Measurements from ENCODE around the gene FOXL3.

Gene FOXL3

DNA sequence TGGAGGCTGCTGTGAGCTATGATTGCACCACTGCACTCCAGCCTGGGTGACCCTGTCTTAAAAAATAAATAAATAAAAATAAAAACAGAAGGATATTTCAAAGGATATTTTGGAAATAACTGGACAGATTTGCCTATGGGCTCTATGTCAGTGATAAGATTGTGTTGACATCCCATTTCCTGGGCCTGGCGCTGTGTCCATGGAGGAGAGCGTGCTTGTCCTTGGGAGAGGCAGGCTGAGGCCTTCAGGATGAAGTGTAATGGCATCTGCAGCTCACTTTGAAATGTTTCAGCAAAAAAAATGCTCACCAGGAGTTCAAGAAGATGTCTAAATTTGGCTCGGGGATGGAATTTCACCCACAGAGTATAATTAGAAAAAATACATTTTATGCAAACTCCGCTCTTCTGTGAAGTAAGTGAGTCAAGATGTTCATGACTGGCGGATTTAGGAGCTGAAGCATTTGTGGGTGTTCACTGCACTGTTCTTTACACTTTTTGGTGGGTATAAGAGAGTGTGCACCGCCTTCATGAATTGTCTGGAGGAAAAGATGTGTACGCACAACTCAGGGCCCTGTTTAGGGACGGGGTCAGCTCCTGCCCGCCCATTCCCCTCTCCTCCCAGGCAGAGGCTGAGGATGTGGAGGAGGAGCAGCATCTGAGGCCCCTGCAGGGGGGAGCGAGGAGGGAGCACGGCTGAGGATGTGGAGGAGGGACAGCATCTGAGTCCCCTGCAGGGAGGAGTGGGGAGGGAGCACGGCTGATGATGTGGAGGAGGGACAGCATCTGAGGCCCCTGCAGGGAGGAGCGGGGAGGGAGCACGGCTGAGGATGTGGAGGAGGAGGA, 18.5 kb upstream of the FOXL3 start:
- Histone ChIP-seq H3K27me3 (ENCODE audit: low read depth, low read length) (no peaks in the 10 kb centered on the region), H3K4me3 (ENCODE audit: low read depth in 1 of 2, low read length in 2 of 2) (no peak overlapping the region), H3K36me3 (ENCODE audit: control insufficient read depth in 1 of 2, insufficient read depth in 2 of 2, low read length in 2 of 2) (no peaks in the 10 kb centered on the region), H3K4me1 (ENCODE audit: control insufficient read depth in 1 of 2, insufficient read depth in 2 of 2, low read length in 2 of 2) (no peaks in the 10 kb centered on the region), H3K9me3 (ENCODE audit: control insufficient read depth in 1 of 2, low read length in 2 of 2) (peaks cover 0 to 8% of the 10 kb centered on the region in 2 donors), H3K27ac (ENCODE audit: low read length) (no peak overlapping the region)

DNA sequence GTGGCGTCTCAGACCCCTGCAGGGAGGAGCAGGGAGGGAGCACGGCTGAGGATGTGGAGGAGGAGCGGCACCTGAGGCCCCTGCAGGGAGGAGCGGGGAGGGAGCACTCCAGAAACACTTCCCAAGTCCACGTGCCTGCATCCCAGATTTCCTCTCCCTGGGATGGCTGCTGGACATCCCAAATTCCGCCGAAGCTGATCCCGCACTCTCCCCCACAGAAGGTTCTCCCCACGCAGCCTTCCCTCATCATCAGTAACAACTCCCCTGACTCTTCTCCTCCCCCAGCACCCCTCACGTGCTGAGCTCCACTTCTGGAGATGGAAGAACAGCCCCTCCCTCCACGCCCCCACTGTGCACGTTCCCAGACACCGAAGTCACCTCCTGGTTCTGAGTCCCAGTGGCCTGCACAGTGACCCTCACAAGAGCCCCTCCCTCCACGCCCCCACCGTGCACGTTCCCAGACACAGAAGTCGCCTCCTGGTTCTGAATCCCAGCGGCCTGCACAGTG, 17.8 kb upstream of the FOXL3 start:
- Histone ChIP-seq H3K9me3 (ENCODE audit: control insufficient read depth in 1 of 2, low read length in 2 of 2) (peaks cover 0 to 8% of the 10 kb centered on the region in 2 donors), H3K27ac (ENCODE audit: low read length) (no peak overlapping the region), H3K27me3 (ENCODE audit: low read depth, low read length) (no peaks in the 10 kb centered on the region), H3K4me1 (ENCODE audit: control insufficient read depth in 1 of 2, insufficient read depth in 2 of 2, low read length in 2 of 2) (no peaks in the 10 kb centered on the region), H3K4me3 (ENCODE audit: low read depth in 1 of 2, low read length in 2 of 2) (no peak overlapping the region), H3K36me3 (ENCODE audit: control insufficient read depth in 1 of 2, insufficient read depth in 2 of 2, low read length in 2 of 2) (no peaks in the 10 kb centered on the region)

- Histone ChIP-seq H3K36me3 (ENCODE audit: control insufficient read depth in 1 of 2, insufficient read depth in 2 of 2, low read length in 2 of 2) (no peaks in the 10 kb centered on the region), H3K27ac (ENCODE audit: low read length) (no peak overlapping the region)
Measured at GRCh38 chr7:272631-273030, 17.3 kb upstream of the FOXL3 start.

DNA sequence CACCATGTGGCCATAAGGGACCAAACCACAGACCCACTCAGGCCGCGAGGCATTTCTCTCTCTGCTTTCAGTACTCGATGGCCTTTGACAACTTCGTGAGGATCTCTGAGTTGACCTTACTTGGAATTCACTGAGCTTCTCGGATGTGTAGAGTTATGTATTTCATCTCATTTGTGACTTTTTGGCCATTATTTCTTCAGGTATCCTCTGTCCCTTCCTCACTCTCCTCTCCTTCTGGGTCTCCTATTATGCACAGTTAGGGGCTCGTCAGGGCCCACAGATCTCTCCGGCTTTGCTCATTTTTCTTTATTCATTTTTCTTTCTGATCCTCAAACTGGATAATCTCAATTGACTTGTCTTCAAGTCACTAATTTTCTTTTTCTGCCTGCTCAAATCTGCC, 16.6 kb upstream of the FOXL3 start:
- Histone ChIP-seq H3K9me3 (ENCODE audit: control insufficient read depth in 1 of 2, low read length in 2 of 2) (peaks cover 0 to 8% of the 10 kb centered on the region in 2 donors), H3K27ac (ENCODE audit: low read length) (no peak overlapping the region), H3K36me3 (ENCODE audit: control insufficient read depth in 1 of 2, insufficient read depth in 2 of 2, low read length in 2 of 2) (no peaks in the 10 kb centered on the region), H3K4me3 (ENCODE audit: low read depth in 1 of 2, low read length in 2 of 2) (no peak overlapping the region), H3K27me3 (ENCODE audit: low read depth, low read length) (no peaks in the 10 kb centered on the region), H3K4me1 (ENCODE audit: control insufficient read depth in 1 of 2, insufficient read depth in 2 of 2, low read length in 2 of 2) (no peaks in the 10 kb centered on the region)

More at GRCh38 chr7:272631-273030, 17.3 kb upstream of the FOXL3 start:
- Histone ChIP-seq H3K4me3 (ENCODE audit: low read depth in 1 of 2, low read length in 2 of 2) (no peak overlapping the region), H3K9me3 (ENCODE audit: control insufficient read depth in 1 of 2, low read length in 2 of 2) (peaks cover 0 to 8% of the 10 kb centered on the region in 2 donors), H3K27me3 (ENCODE audit: low read depth, low read length) (no peaks in the 10 kb centered on the region), H3K4me1 (ENCODE audit: control insufficient read depth in 1 of 2, insufficient read depth in 2 of 2, low read length in 2 of 2) (no peaks in the 10 kb centered on the region)

DNA sequence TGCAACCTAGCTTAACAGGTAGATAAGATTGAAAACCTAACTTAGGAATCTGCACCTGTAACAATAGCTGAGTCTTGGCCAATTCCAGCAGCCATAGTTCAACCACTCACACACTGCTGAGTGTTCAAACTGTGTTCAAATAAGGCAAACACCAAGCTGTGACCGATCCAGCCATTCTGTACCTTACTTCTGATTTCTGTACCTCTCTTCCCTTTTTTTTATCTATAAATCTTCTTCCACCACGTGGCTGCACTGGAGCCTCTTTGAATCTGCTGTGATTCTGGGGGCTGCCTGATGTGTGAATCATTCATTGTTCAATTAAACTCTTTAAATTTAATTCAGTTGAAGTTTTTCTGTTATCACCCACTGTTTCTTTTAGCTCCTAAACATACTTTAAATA, 15.7 kb upstream of the FOXL3 start:
- Histone ChIP-seq H3K27me3 (ENCODE audit: low read depth, low read length) (no peaks in the 10 kb centered on the region), H3K4me3 (ENCODE audit: low read depth in 1 of 2, low read length in 2 of 2) (no peak overlapping the region), H3K4me1 (ENCODE audit: control insufficient read depth in 1 of 2, insufficient read depth in 2 of 2, low read length in 2 of 2) (no peaks in the 10 kb centered on the region), H3K9me3 (ENCODE audit: control insufficient read depth in 1 of 2, low read length in 2 of 2) (peaks cover 0 to 8% of the 10 kb centered on the region in 2 donors), H3K27ac (ENCODE audit: low read length) (no peak overlapping the region), H3K36me3 (ENCODE audit: control insufficient read depth in 1 of 2, insufficient read depth in 2 of 2, low read length in 2 of 2) (no peaks in the 10 kb centered on the region)

GRCh38 chr7:276230-276835, 13.6 kb upstream of the FOXL3 start:
- Histone ChIP-seq H3K9me3 (ENCODE audit: control insufficient read depth in 1 of 2, low read length in 2 of 2) (peaks cover 0 to 8% of the 10 kb centered on the region in 2 donors), H3K27ac (ENCODE audit: low read length) (no peak overlapping the region)

GRCh38 chr7:277228-277627, 12.7 kb upstream of the FOXL3 start:
- H3K27ac ChIP-seq (ENCODE audit: low read length), result no peak overlapping the region
- H3K4me1 ChIP-seq (ENCODE audit: control insufficient read depth in 1 of 2, insufficient read depth in 2 of 2, low read length in 2 of 2), result no peaks in the 10 kb centered on the region
- peaks cover 0 to 8% of the 10 kb centered on the region in 2 donors for H3K9me3 ChIP-seq (ENCODE audit: control insufficient read depth in 1 of 2, low read length in 2 of 2)
- H3K27me3 ChIP-seq (ENCODE audit: low read depth, low read length), result no peaks in the 10 kb centered on the region
- H3K4me3 ChIP-seq (ENCODE audit: low read depth in 1 of 2, low read length in 2 of 2), result no peak overlapping the region
- no peaks in the 10 kb centered on the region for H3K36me3 ChIP-seq (ENCODE audit: control insufficient read depth in 1 of 2, insufficient read depth in 2 of 2, low read length in 2 of 2)

More at GRCh38 chr7:276230-276835, 13.6 kb upstream of the FOXL3 start:
- Histone ChIP-seq H3K4me1 (ENCODE audit: control insufficient read depth in 1 of 2, insufficient read depth in 2 of 2, low read length in 2 of 2) (no peaks in the 10 kb centered on the region), H3K4me3 (ENCODE audit: low read depth in 1 of 2, low read length in 2 of 2) (no peak overlapping the region), H3K36me3 (ENCODE audit: control insufficient read depth in 1 of 2, insufficient read depth in 2 of 2, low read length in 2 of 2) (no peaks in the 10 kb centered on the region), H3K27me3 (ENCODE audit: low read depth, low read length) (no peaks in the 10 kb centered on the region)

DNA sequence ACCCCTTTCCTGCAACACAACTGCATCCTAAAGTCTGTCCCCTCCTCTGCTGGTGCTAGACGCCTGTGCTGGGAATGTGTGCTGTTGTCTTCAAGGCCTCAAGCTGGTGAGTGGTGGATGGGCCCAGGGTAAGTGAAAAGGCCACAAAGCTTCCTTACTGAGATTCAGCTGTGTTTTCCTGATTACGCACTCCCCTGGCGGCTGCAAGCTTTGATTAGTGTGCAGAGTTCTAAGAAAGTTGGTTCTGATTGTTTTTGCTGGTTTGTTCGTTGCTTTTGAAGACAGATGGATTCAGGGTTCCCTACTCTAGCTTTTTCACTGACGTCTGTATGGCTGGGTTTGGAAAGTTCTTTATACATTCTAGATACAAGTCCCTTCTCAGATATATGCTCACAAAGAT, 11.9 kb upstream of the FOXL3 start:
- Histone ChIP-seq H3K36me3 (ENCODE audit: control insufficient read depth in 1 of 2, insufficient read depth in 2 of 2, low read length in 2 of 2) (no peaks in the 10 kb centered on the region), H3K4me1 (ENCODE audit: control insufficient read depth in 1 of 2, insufficient read depth in 2 of 2, low read length in 2 of 2) (no peaks in the 10 kb centered on the region), H3K27me3 (ENCODE audit: low read depth, low read length) (no peaks in the 10 kb centered on the region)

GRCh38 chr7:279821-280220, 10.1 kb upstream of the FOXL3 start:
- Histone ChIP-seq H3K36me3 (ENCODE audit: control insufficient read depth in 1 of 2, insufficient read depth in 2 of 2, low read length in 2 of 2) (no peaks in the 10 kb centered on the region), H3K4me1 (ENCODE audit: control insufficient read depth in 1 of 2, insufficient read depth in 2 of 2, low read length in 2 of 2) (no peaks in the 10 kb centered on the region), H3K27me3 (ENCODE audit: low read depth, low read length) (no peaks in the 10 kb centered on the region), H3K9me3 (ENCODE audit: control insufficient read depth in 1 of 2, low read length in 2 of 2) (no peaks in the 10 kb centered on the region), H3K27ac (ENCODE audit: low read length) (no peak overlapping the region), H3K4me3 (ENCODE audit: low read depth in 1 of 2, low read length in 2 of 2) (no peak overlapping the region)

More for the DNA sequence above, 11.9 kb upstream of the FOXL3 start:
- H3K27ac ChIP-seq (ENCODE audit: low read length), result no peak overlapping the region
- peaks cover 0 to 5% of the 10 kb centered on the region in 2 donors for H3K9me3 ChIP-seq (ENCODE audit: control insufficient read depth in 1 of 2, low read length in 2 of 2)
- no peak overlapping the region for H3K4me3 ChIP-seq (ENCODE audit: low read depth in 1 of 2, low read length in 2 of 2)

- H3K4me3 ChIP-seq (ENCODE audit: low read depth in 1 of 2, low read length in 2 of 2), result no peak overlapping the region
- no peaks in the 10 kb centered on the region for H3K9me3 ChIP-seq (ENCODE audit: control insufficient read depth in 1 of 2, low read length in 2 of 2)
- H3K36me3 ChIP-seq (ENCODE audit: control insufficient read depth in 1 of 2, insufficient read depth in 2 of 2, low read length in 2 of 2), result no peaks in the 10 kb centered on the region
- H3K27me3 ChIP-seq (ENCODE audit: low read depth, low read length), result no peaks in the 10 kb centered on the region
- no peak overlapping the region for H3K27ac ChIP-seq (ENCODE audit: low read length)
- no peaks in the 10 kb centered on the region for H3K4me1 ChIP-seq (ENCODE audit: control insufficient read depth in 1 of 2, insufficient read depth in 2 of 2, low read length in 2 of 2)
Measured at GRCh38 chr7:280461-280860, 9.5 kb upstream of the FOXL3 start.

- Histone ChIP-seq H3K27me3 (ENCODE audit: low read depth, low read length) (no peaks in the 10 kb centered on the region), H3K36me3 (ENCODE audit: control insufficient read depth in 1 of 2, insufficient read depth in 2 of 2, low read length in 2 of 2) (no peaks in the 10 kb centered on the region)
Measured at GRCh38 chr7:281637-282036, 8.3 kb upstream of the FOXL3 start.

More at GRCh38 chr7:281637-282036, 8.3 kb upstream of the FOXL3 start:
- Histone ChIP-seq H3K4me3 (ENCODE audit: low read depth in 1 of 2, low read length in 2 of 2) (no peak overlapping the region), H3K27ac (ENCODE audit: low read length) (no peak overlapping the region), H3K9me3 (ENCODE audit: control insufficient read depth in 1 of 2, low read length in 2 of 2) (no peaks in the 10 kb centered on the region), H3K4me1 (ENCODE audit: control insufficient read depth in 1 of 2, insufficient read depth in 2 of 2, low read length in 2 of 2) (no peaks in the 10 kb centered on the region)
